ENCODE data around the gene TCTN1. TPM values are rescaled to one million over a fixed set of nuclear protein-coding genes. Genes with fewer than 3 reads are reported as not detected.
"Not testable (repeated sequence)": the region's sequence is repeated elsewhere in the genome, so short reads cannot be mapped to it uniquely, and the experiment has no call there.

TCTN1 gene
- polyA plus RNA-seq = 10 to 100 TPM in 2 of 3 donors, 1 to 10 TPM in 1; 5.2 to 11.1 (median 10.0) TPM

DNA sequence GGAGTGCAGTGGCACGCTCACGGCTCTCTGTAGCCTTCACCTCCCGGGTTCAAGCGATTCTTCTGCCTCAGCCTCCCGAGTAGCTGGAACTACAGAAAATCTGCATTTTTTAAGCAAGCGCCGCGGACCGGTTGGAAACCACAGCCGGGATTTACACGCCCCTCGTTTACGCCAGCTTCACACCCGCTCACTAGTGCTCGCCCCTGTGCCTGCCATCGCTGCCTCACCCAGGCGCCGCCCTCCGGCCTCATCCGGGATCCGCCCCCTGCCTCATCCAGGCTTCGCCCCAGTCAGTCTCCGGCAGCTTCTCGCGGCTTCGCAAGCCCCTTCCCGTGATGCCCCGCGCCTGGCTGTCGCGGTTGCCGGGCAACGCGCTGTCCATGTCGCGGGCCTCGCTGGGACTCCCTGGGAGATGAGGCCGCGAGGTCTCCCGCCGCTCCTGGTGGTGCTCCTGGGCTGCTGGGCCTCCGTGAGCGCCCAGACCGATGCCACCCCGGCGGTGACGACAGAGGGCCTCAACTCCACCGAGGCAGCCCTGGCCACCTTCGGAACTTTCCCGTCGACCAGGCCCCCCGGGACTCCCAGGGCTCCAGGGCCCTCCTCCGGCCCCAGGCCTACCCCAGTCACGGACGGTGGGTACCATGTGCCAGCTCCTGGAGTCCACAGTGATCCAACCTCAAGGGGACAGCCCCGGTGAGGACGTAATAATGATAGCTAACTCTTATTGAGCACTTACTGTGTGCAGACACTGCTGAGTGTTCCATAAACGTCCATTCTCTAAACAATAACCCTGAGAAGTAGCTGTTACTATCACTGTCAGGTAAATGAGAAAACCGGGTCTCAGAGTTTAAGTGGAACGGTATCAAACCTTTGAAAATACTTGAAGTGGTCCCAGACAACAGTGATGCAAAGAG lies at the start of gene TCTN1:
TSS of gene TCTN1 (plus strand) at position 359 of the 914 bp plus-strand sequence. CDS start at position 413, 54 bp downstream.
- H3K27me3 Mint-ChIP-seq (ENCODE audit: low read depth in 3 of 3) = peaks cover 0 to 7% (median 4%) of the 10 kb centered on the region in 3 donors
- H3K27ac Mint-ChIP-seq = peak within 1 kb of the TSS; percentile 67 to 87 (median 74)
- DNase-seq = peak; percentile 93
- peaks cover 0 to 3% of the 10 kb centered on the region in 2 donors for H3K4me1 Mint-ChIP-seq
- peak within 1 kb of the TSS; percentile 84 to 90 (median 87) for H3K4me3 Mint-ChIP-seq
- H3K9me3 Mint-ChIP-seq = no peaks in the 10 kb centered on the region
- no peaks in the 10 kb centered on the region for H3K36me3 Mint-ChIP-seq

GRCh38 chr12:110564471-110564991 lies 49.4 kb upstream of the TCTN1 start:
- H3K4me1 Mint-ChIP-seq = peaks cover 69 to 87% of the 10 kb centered on the region in 2 donors
- H3K27ac Mint-ChIP-seq = peak overlapping the region in 4 of 6 donors; percentile 38 to 87 (median 76)
- peaks cover 0 to 3% (median 2%) of the 10 kb centered on the region in 3 donors for H3K36me3 Mint-ChIP-seq
- peaks cover 1 to 4% (median 2%) of the 10 kb centered on the region in 6 donors for H3K9me3 Mint-ChIP-seq
- no peak for DNase-seq
- no peak overlapping the region for H3K4me3 Mint-ChIP-seq
- H3K27me3 Mint-ChIP-seq (ENCODE audit: low read depth in 3 of 3) = peaks cover 3 to 4% (median 4%) of the 10 kb centered on the region in 3 donors

GRCh38 chr12:110565894-110566871 lies 47.7 kb upstream of the TCTN1 start:
- peak overlapping the region; percentile 21 to 45 (median 34) for H3K27ac Mint-ChIP-seq
- no peak for DNase-seq
- H3K27me3 Mint-ChIP-seq (ENCODE audit: low read depth in 3 of 3) = peaks cover 3 to 4% (median 4%) of the 10 kb centered on the region in 3 donors
- peaks cover 61 to 80% of the 10 kb centered on the region in 2 donors for H3K4me1 Mint-ChIP-seq
- H3K4me3 Mint-ChIP-seq = no peak overlapping the region
- peaks cover 4 to 7% (median 7%) of the 10 kb centered on the region in 3 donors for H3K36me3 Mint-ChIP-seq
- peaks cover 5 to 9% (median 8%) of the 10 kb centered on the region in 6 donors for H3K9me3 Mint-ChIP-seq

DNA sequence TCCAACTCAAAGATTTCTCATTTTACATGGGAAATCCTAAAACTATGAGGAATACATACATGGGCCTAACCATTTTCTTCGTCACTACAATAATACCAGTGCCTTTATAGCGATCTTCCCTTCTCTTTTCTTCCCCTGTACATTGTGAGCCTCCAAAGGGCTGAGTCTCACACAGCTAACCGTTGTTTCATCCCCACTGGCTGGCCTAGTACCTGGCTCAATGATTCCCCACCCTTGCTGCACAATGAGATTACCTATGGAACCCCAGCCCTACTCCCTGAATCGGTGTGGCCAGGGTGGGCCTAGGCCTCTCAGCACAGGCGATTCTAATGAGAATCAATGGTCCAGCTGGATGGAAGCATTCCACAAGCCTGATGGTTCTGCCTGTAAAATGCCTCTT lies 46.9 kb upstream of the TCTN1 start:
- Mint-ChIP-seq H3K36me3 (peaks cover 10 to 14% (median 12%) of the 10 kb centered on the region in 3 donors), H3K27me3 (ENCODE audit: low read depth in 3 of 3) (peaks cover 3 to 4% (median 4%) of the 10 kb centered on the region in 3 donors), H3K4me1 (peaks cover 56 to 78% of the 10 kb centered on the region in 2 donors), H3K27ac (peak overlapping the region in 4 of 6 donors; percentile 21 to 65 (median 37)), H3K9me3 (peaks cover 5 to 17% (median 15%) of the 10 kb centered on the region in 6 donors), H3K4me3 (no peak overlapping the region)
- DNase-seq = no peak

GRCh38 chr12:110568752-110569151 lies 45.2 kb upstream of the TCTN1 start:
- peaks cover 10 to 18% (median 12%) of the 10 kb centered on the region in 3 donors for H3K36me3 Mint-ChIP-seq
- peaks cover 5 to 18% (median 15%) of the 10 kb centered on the region in 6 donors for H3K9me3 Mint-ChIP-seq
- H3K4me1 Mint-ChIP-seq = peaks cover 48 to 74% of the 10 kb centered on the region in 2 donors
- no peaks in the 10 kb centered on the region for H3K27me3 Mint-ChIP-seq (ENCODE audit: low read depth in 3 of 3)
- no peak for DNase-seq
- no peak overlapping the region for H3K27ac Mint-ChIP-seq
- H3K4me3 Mint-ChIP-seq = no peak overlapping the region

- not testable (repeated sequence) for H3K27me3 Mint-ChIP-seq (ENCODE audit: low read depth in 3 of 3); H3K4me3 Mint-ChIP-seq; DNase-seq
- Mint-ChIP-seq H3K27ac (peak overlapping the region in 3 of 6 donors; percentile 8 to 73 (median 62)), H3K4me1 (peaks cover 43 to 75% of the 10 kb centered on the region in 2 donors), H3K9me3 (peaks cover 5 to 18% (median 15%) of the 10 kb centered on the region in 6 donors), H3K36me3 (peaks cover 10 to 18% (median 12%) of the 10 kb centered on the region in 3 donors)
Observed at GRCh38 chr12:110569838-110570237, 44.1 kb upstream of the TCTN1 start.

DNA sequence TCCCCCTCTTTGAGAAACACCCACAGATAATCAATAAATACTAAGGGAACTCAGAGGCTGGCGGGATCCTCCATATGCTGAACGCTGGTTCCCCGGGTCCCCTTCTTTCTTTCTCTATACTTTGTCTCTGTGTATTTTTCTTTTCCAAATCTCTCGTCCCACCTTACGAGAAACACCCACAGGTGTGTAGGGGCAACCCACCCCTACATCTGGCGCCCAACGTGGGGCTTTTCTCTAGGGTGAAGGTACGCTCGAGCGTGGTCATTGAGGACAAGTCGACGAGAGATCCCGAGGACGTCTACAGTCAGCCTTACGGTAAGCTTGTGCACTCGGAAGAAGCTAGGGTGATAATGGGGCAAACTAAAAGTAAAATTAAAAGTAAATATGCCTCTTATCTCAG lies 43.1 kb upstream of the TCTN1 start:
- peaks cover 5 to 18% (median 15%) of the 10 kb centered on the region in 6 donors for H3K9me3 Mint-ChIP-seq
- H3K27ac Mint-ChIP-seq; DNase-seq; H3K4me3 Mint-ChIP-seq; H3K27me3 Mint-ChIP-seq (ENCODE audit: low read depth in 3 of 3): not testable (repeated sequence)
- peaks cover 10 to 18% (median 12%) of the 10 kb centered on the region in 3 donors for H3K36me3 Mint-ChIP-seq
- H3K4me1 Mint-ChIP-seq = peaks cover 49 to 77% of the 10 kb centered on the region in 2 donors

GRCh38 chr12:110574044-110574443 lies 39.9 kb upstream of the TCTN1 start:
- no peak for DNase-seq
- Mint-ChIP-seq H3K27me3 (ENCODE audit: low read depth in 3 of 3) (peaks cover 0 to 3% (median 0%) of the 10 kb centered on the region in 3 donors), H3K4me3 (no peak overlapping the region), H3K27ac (no peak overlapping the region), H3K36me3 (peaks cover 10 to 18% (median 12%) of the 10 kb centered on the region in 3 donors), H3K4me1 (peaks cover 54 to 80% of the 10 kb centered on the region in 2 donors), H3K9me3 (peaks cover 5 to 18% (median 15%) of the 10 kb centered on the region in 6 donors)

- H3K4me1 Mint-ChIP-seq = peaks cover 55 to 81% of the 10 kb centered on the region in 2 donors
- H3K27ac Mint-ChIP-seq; DNase-seq; H3K4me3 Mint-ChIP-seq; H3K27me3 Mint-ChIP-seq (ENCODE audit: low read depth in 3 of 3): not testable (repeated sequence)
- H3K9me3 Mint-ChIP-seq = peaks cover 1 to 14% (median 11%) of the 10 kb centered on the region in 6 donors
- peaks cover 7 to 13% (median 7%) of the 10 kb centered on the region in 3 donors for H3K36me3 Mint-ChIP-seq
Observed at GRCh38 chr12:110574717-110575230, 39.2 kb upstream of the TCTN1 start.

GRCh38 chr12:110575326-110575725 lies 38.6 kb upstream of the TCTN1 start:
- Mint-ChIP-seq H3K4me3 (peak overlapping the region in 2 of 5 donors; percentile 3 to 33), H3K27me3 (ENCODE audit: low read depth in 3 of 3) (peaks cover 0 to 3% (median 0%) of the 10 kb centered on the region in 3 donors), H3K4me1 (peaks cover 59 to 83% of the 10 kb centered on the region in 2 donors), H3K27ac (peak overlapping the region in 5 of 6 donors; percentile 21 to 85 (median 68)), H3K9me3 (peaks cover 0 to 13% (median 9%) of the 10 kb centered on the region in 6 donors), H3K36me3 (peaks cover 5 to 11% (median 6%) of the 10 kb centered on the region in 3 donors)
- no peak for DNase-seq

DNA sequence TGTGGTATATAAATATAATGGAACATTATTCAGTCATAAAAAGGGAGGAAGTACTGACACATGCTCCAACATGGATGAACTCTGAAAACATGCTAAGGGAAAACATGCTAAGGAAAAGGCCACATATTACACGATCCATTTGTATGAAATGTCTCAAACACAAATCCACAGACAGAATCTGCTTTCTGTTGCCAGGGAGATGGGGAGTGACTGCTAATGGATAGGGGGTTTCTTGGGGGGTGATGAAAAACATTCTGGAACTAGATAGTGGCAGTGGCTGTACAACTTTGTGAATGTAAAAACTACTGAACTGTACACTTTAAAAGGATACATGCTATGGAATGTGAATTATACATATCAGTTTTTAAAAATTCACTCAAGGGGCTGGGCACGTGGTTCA lies 37.4 kb upstream of the TCTN1 start:
- H3K36me3 Mint-ChIP-seq = peaks cover 4 to 9% (median 4%) of the 10 kb centered on the region in 3 donors
- no peak for DNase-seq
- peak overlapping the region; percentile 44 to 69 (median 55) for H3K4me3 Mint-ChIP-seq
- peaks cover 71 to 94% of the 10 kb centered on the region in 2 donors for H3K4me1 Mint-ChIP-seq
- H3K27ac Mint-ChIP-seq = peak overlapping the region; percentile 68 to 90 (median 79)
- peaks cover 0 to 3% (median 0%) of the 10 kb centered on the region in 3 donors for H3K27me3 Mint-ChIP-seq (ENCODE audit: low read depth in 3 of 3)
- H3K9me3 Mint-ChIP-seq = peaks cover 0 to 7% (median 5%) of the 10 kb centered on the region in 6 donors

- H3K4me1 Mint-ChIP-seq = peaks cover 72 to 88% of the 10 kb centered on the region in 2 donors
- DNase-seq = peak; percentile 43 to 45 (median 45)
- H3K4me3 Mint-ChIP-seq = peak overlapping the region; percentile 47 to 90 (median 66)
- peak overlapping the region; percentile 87 to 92 (median 90) for H3K27ac Mint-ChIP-seq
- peaks cover 0 to 3% (median 2%) of the 10 kb centered on the region in 3 donors for H3K27me3 Mint-ChIP-seq (ENCODE audit: low read depth in 3 of 3)
- H3K36me3 Mint-ChIP-seq = no peaks in the 10 kb centered on the region
- no peaks in the 10 kb centered on the region for H3K9me3 Mint-ChIP-seq
Observed at GRCh38 chr12:110577864-110578693, 35.9 kb upstream of the TCTN1 start.

All from immature natural killer cell (primary cell).